Measurements from ENCODE around the gene POC1A.
A peak's percentile ranks its signal among the peaks of the same experiment; 100 is the strongest.

GRCh38 chr3:52197842-52198625 is 43.8 kb upstream of the POC1A start, which contains the start of gene ALAS1:
- TF ChIP-seq ZFP69B (tag by site-specific recombination; IDR thresholded peaks at IDR 0.05) (no peak), CTCF (tag by site-specific recombination; IDR thresholded peaks at IDR 0.05) (peak; percentile 47; the same call in 1 of the 2 replicates), ZNF623 (tag by site-specific recombination; IDR thresholded peaks at IDR 0.05) (no peak)

Measured in HEK293 (cell line).